ENCODE results near the gene LRP1.

The LRP1 gene

GRCh38 chr12:57154076-57154475 lies 25.8 kb downstream of the LRP1 start:
- no peak for DNase-seq (ENCODE audit: low read depth in 2 of 2)

GRCh38 chr12:57154804-57155434 lies 26.6 kb downstream of the LRP1 start:
- DNase-seq (ENCODE audit: low read depth in 2 of 2), result no peak

- DNase-seq (ENCODE audit: low read depth in 2 of 2), result no peak
Observed at GRCh38 chr12:57156701-57157403, 28.6 kb downstream of the LRP1 start.

GRCh38 chr12:57157588-57158173 lies 29.4 kb downstream of the LRP1 start:
- no peak for DNase-seq (ENCODE audit: low read depth in 2 of 2)

GRCh38 chr12:57158186-57158585 lies 29.9 kb downstream of the LRP1 start:
- DNase-seq (ENCODE audit: low read depth in 2 of 2), result no peak

GRCh38 chr12:57158665-57159064 lies 30.4 kb downstream of the LRP1 start:
- no peak for DNase-seq (ENCODE audit: low read depth in 2 of 2)

- no peak for DNase-seq (ENCODE audit: low read depth in 2 of 2)
Observed at GRCh38 chr12:57159311-57159710, 31.0 kb downstream of the LRP1 start.

- no peak for DNase-seq (ENCODE audit: low read depth in 2 of 2)
Observed at GRCh38 chr12:57160040-57160439, 31.8 kb downstream of the LRP1 start.

GRCh38 chr12:57160741-57161140 lies 32.5 kb downstream of the LRP1 start:
- no peak for DNase-seq (ENCODE audit: low read depth in 2 of 2)

GRCh38 chr12:57161491-57161890 lies 33.2 kb downstream of the LRP1 start:
- no peak for DNase-seq (ENCODE audit: low read depth in 2 of 2)

GRCh38 chr12:57162553-57163125 lies 34.4 kb downstream of the LRP1 start:
- no peak for DNase-seq (ENCODE audit: low read depth in 2 of 2)

GRCh38 chr12:57164454-57164853 lies 36.2 kb downstream of the LRP1 start:
- no peak for DNase-seq (ENCODE audit: low read depth in 2 of 2)

- DNase-seq (ENCODE audit: low read depth in 2 of 2), result no peak
Observed at GRCh38 chr12:57164966-57165625, 36.8 kb downstream of the LRP1 start.

GRCh38 chr12:57165741-57166140 lies 37.5 kb downstream of the LRP1 start:
- no peak for DNase-seq (ENCODE audit: low read depth in 2 of 2)

GRCh38 chr12:57166971-57167371 lies 38.7 kb downstream of the LRP1 start:
- no peak for DNase-seq (ENCODE audit: low read depth in 2 of 2)

- DNase-seq (ENCODE audit: low read depth in 2 of 2), result no peak
Observed at GRCh38 chr12:57168058-57168457, 39.8 kb downstream of the LRP1 start.

GRCh38 chr12:57169046-57169795 lies 40.9 kb downstream of the LRP1 start:
- no peak for DNase-seq (ENCODE audit: low read depth in 2 of 2)

GRCh38 chr12:57169969-57170368 lies 41.7 kb downstream of the LRP1 start:
- DNase-seq (ENCODE audit: low read depth in 2 of 2), result no peak

- DNase-seq (ENCODE audit: low read depth in 2 of 2), result no peak
Observed at GRCh38 chr12:57170408-57170807, 42.1 kb downstream of the LRP1 start.

GRCh38 chr12:57170927-57171326 lies 42.6 kb downstream of the LRP1 start:
- DNase-seq (ENCODE audit: low read depth in 2 of 2), result no peak

- DNase-seq (ENCODE audit: low read depth in 2 of 2), result no peak
Observed at GRCh38 chr12:57171668-57172067, 43.4 kb downstream of the LRP1 start.

- DNase-seq (ENCODE audit: low read depth in 2 of 2), result no peak
Observed at GRCh38 chr12:57173089-57173488, 44.8 kb downstream of the LRP1 start.

All from activated CD8-positive, alpha-beta memory T cell treated with anti-CD3 and anti-CD28 coated beads for 4 hours (primary cell).